Loucy (cell line): ENCODE results near the gene SEMA3A.

Source experiments
- CTCF ChIP-seq: fragments of 200-600 bp; sonication (generic); conservative IDR thresholded peaks from 2 replicates; pipeline ENCODE4 v1.5.1; 2014; ENCODE audit warnings: mild to moderate bottlenecking, antibody characterized with exemption, low read length
- EZH2phosphoT487 ChIP-seq: fragments of 200-600 bp; IDR thresholded peaks from 2 replicates; pipeline ENCODE4 v1.6.1; 2018; ENCODE audit warnings: antibody characterized with exemption, mild to moderate bottlenecking, moderate library complexity, borderline replicate concordance

GRCh38 chr7:84193747-84194146 is 842 bp downstream of the SEMA3A start:
- TF ChIP-seq CTCF (no peak), EZH2phosphoT487 (no peak)
